ENCODE measurements around the gene CDK5RAP3.

The CDK5RAP3 gene

GRCh38 chr17:48022901-48023300, 52.0 kb downstream of the CDK5RAP3 start:
- H3K4me3 ChIP-seq (ENCODE audit: low read depth, low read length) = no peak overlapping the region
- no peak for DNase-seq (ENCODE audit: low read depth)
- no peak for TF ChIP-seq CTCF (IDR thresholded peaks at IDR 0.05; ENCODE audit: insufficient read depth, low read depth, low read length, missing control alignments)

- H3K4me3 ChIP-seq (ENCODE audit: low read depth, low read length) = peak overlapping the region; percentile 54
- no peak for TF ChIP-seq CTCF (IDR thresholded peaks at IDR 0.05; ENCODE audit: insufficient read depth, low read depth, low read length, missing control alignments)
- DNase-seq (ENCODE audit: low read depth) = peak; percentile 30
Observed at GRCh38 chr17:48023400-48024148, 52.7 kb downstream of the CDK5RAP3 start.

GRCh38 chr17:48024149-48025039, 53.5 kb downstream of the CDK5RAP3 start:
- peak overlapping the region; percentile 54 for H3K4me3 ChIP-seq (ENCODE audit: low read depth, low read length)
- DNase-seq (ENCODE audit: low read depth) = peak; percentile 50
- TF ChIP-seq CTCF (IDR thresholded peaks at IDR 0.05; ENCODE audit: insufficient read depth, low read depth, low read length, missing control alignments) = no peak

- peak; percentile 98 for DNase-seq (ENCODE audit: low read depth)
- H3K4me3 ChIP-seq (ENCODE audit: low read depth, low read length) = peak overlapping the region; percentile 71
- peak; percentile 87 for TF ChIP-seq CTCF (IDR thresholded peaks at IDR 0.05; ENCODE audit: insufficient read depth, low read depth, low read length, missing control alignments)
Observed at GRCh38 chr17:48025040-48025903, 54.4 kb downstream of the CDK5RAP3 start.

- H3K4me3 ChIP-seq (ENCODE audit: low read depth, low read length) = peak overlapping the region; percentile 71; the same call in 1 of the 2 replicates
- no peak for TF ChIP-seq CTCF (IDR thresholded peaks at IDR 0.05; ENCODE audit: insufficient read depth, low read depth, low read length, missing control alignments)
- no peak for DNase-seq (ENCODE audit: low read depth)
Observed at GRCh38 chr17:48025904-48026501, 55.1 kb downstream of the CDK5RAP3 start.

All from GM12865 (cell line).